ENCODE data around the gene CDH22.

The CDH22 gene

DNA sequence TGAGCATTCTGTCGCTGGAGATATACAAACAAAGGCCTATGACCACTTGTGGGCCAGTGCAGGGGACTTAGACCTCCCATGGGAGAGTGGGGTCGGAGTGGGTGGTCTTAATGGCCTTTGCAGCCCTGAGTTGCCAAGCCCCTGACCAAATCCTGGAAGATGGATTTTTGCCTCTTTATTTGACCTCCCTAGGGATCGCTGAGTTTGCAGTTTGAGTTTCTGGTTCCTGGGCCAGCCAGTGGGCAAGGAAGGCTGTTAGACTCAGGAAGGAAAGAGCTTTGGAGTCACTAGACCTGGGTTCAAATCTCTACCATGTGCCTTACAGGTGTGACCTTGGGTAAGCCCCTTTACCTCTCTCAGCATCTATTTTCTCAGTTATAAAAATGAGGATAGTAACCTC lies 96.0 kb downstream of the CDH22 start:
- DNase-seq: no peak

DNA sequence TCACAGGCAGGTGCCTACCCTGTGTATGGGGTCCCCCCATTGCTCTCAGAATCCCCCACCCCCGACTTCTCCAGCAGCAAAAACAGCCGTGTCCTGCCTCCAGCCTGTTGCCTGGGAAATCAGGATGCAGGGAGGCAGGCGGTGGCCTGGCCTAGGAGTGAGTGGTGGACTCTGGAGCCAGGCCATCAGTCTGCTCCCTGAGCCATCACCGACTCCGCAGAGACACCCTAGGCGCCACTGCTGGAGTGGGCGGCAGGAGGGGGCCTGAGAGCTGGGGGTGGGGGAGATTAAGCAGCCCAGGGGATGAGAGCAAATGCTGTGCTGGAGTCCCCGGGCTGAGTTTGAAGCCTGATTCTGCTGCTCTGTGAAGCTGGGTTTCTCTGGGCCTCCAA lies 97.0 kb downstream of the CDH22 start:
- DNase-seq: no peak

DNA sequence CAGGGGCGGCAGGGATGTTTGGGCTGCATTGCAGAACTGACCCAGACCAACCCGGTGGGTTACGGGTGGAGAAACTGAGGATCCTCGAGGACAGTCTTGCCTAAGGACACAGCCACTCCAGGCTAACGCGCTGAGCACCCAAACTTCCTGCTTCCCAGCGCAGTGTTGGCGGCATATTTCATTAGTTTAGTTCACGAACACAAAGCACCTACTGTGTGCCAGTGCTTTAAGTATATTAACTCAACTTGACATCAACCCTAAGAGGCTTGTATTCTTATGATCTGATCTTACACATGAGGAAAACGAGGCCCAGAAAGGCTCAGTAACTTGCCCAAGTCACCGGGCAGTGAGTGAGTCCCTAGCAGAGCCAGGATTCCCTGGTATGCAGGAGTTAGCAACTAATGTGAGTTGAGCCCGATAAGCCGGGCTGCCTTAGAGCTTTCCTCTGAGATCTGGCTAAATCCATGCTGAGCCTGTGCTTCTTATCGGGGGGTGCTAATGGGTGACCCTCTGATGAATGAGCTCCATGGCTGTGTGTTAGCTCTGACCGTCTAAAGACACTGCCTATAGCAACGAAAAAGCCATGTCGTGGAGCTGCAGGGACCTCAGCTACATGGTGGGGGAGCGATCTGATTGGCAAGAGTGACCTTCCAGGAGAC lies 97.5 kb downstream of the CDH22 start:
- DNase-seq: no peak

DNA sequence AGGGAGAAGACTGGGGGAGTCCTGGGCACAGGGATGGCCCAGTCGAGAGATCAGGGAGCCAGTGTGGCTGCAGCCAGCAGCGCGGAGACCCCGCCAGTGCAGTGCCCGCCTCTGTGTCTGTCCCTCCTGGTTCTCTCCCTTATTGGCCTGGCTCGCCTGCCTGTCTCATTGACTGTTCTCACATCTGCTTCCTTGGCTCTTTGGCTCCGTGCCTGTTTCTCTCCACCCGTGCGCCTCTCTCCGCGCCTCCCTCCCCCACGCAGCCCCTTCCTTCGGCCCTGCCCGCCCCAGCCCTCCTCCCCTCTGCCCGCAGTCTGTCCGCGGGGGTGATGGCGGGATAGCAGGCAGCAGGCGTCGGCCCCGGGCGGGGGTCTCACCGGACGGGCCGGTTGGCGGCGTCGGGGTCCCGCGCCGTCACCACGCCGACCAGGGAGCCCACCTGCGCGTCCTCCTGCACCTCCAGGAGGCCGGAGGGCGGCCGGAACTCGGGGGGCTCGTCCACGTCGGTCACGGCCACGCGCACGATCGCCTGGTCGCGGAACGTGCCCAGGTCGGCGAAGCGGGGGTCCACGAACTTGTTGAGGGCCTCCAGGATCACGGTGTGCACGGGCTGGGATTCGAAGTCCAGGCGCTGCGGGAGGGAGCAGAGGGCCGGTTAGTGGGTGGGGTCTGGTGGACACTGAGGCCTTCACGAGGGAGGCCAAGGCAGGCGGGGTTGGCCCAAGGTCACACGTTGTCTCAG lies 98.2 kb downstream of the CDH22 start:
- no peak for DNase-seq

DNA sequence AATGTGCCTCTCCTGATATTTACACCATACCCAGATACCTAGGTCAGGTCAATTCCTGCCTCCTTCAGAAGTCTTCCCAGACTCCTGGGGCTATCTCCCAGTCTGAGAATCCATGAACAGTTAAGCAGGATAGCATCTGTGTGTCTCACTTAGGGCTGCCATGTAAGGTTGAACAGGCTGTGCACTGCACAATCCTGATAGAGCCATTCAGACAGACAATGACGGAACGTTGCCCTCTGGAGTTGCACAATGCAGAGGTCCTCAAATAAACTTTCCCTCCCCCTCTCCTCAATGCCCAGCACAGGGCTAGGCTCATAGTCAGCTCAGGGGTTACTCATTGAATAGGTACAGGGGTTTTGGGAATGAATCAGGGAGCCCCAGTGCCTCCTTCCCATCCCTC lies 100.5 kb downstream of the CDH22 start:
- DNase-seq: no peak

DNA sequence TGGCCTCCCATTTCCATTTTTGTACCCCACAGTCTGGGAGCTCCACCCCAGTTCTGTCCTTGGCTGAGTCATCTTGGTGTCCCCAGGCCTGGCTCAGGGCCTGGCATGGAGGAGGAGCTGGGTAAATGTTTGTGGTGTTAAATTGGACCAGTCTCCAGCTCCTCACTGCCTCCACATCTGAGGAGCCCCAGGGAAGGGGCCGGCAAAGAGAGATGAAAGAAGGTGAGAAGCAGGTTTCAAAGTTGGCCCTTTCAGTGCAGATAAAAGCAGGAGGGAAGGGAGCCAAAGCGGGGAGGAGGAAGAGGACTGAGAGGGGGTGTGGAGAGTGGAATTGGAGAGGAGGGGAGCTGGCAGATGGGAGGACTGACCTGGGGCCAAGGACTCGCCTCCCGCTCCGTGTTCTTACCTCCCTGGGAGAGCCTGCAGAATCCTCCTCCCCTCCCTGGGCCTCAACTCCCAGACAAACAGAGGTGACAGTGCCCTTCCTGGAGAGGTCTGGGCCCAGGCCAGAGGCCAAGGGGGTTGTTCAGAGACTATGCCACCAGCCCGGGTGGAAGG lies 101.2 kb downstream of the CDH22 start:
- no peak for DNase-seq

DNA sequence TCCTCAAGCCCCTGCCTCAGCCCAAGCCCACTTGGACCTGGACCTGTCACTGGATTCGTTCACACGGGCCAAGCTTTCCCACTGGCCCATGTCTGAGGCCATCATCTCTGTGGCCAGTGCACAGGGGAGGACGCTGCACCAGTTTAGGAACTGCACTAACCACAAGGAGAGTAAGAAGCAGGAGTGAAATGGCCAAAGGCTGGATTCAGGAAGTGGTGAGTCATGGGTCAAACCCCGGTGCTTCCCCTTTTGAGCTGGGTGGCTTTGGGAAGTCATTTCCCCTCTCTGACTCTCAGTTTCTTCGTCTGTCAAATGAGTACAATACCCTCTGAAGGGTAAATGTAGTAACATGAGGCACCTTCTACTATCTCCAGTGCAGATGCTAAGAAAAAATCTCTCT lies 102.3 kb downstream of the CDH22 start:
- no peak for DNase-seq

DNA sequence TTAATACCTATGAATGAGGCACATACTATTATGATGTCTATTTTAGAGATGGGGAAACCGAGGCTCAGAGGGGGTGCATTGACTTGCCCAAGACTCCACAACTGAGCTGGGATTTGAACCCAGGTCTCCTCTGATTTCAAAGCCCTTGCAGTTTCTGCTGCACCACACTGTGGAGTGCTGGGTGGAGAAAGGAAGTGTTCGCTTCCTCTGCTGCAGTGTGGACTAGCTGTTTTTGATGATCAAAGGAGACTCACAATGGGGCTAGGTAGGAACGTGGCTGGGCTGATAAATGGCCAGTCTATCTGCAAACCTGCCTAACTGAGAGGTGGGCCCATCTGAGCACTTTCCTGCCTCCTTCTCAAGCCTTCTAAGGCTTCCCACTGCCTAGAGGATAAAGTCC lies 102.9 kb downstream of the CDH22 start:
- DNase-seq: no peak

DNA sequence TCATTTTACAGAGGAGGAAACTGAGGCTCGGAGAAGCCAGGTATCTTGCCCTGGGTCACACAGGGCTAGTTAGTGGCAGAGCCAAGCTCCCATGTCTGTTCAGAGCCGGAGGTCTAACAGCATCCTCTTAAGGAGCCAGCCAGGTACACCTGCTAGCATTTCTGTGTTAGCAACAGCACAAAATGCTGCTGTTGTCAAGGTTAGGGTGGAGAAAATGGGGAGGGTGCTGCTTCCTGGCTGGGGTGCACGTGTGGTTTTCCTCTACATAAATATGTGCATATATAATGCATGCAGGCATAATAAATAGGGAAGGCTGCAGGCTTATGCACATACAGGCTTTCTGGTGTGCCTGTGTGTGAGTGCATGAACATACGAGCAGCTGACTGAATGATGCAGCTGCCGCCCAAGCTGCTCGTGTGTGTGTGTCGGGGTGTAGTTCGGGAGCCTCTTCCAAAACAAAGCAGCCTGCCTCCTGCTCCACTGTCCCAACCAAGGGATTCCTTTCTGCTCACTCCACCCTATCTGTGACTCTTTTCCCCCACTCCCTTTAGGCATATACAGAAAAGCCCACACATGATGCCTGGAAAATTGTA lies 103.6 kb downstream of the CDH22 start:
- no peak for DNase-seq

DNA sequence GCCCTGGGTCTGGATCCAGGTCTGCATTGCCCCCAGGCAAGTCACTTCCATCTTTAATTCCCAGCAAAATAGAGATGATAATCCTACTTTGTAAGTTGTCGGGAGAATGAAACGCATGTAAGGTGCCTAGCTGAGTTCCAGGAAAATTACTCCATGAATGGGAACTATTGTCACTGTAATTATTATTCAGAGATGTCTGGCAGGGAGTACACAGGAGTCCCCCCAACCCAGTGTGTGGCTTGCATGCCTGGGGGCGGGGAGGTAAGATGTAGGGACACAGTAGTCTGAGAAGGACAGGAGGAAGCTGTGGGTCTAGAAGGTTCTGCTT lies 104.8 kb downstream of the CDH22 start:
- no peak for DNase-seq

DNA sequence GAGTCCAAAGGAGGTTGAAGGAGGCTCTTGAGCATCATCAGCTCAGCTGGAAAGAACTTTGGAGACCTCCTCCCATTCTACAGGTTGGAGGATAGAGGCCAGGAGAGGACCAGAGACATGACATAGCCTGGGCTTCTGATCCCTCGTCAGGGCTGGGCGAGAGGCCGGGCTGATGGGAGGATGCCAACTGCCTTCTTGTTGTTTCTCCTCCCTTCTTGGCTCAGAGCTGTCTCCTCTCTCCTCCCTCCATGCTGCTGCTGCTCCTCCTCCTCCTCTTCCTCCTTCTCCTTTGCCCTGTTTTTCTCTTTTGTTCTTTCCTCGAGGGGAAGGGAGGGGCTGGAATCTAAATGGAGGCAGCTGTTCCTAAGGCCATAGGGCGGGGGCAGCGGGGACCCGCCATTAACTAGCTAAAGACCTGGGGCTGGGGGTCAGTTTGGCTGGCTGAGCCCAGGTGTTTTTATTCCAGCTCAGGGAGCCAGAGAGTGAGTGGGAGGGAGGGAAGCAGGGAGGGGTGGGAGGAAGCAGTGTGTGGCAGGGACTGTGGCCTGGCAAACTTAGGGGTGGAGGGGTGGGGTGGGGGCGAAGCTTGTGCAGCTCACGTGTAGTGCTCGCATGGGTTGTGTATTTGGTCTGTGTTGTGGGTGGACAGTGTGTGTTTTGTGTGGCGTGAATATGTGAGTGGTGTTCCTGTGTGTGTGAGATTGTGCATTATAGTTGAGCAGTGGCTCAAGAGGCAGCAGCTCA lies 105.4 kb downstream of the CDH22 start:
- no peak for DNase-seq

DNA sequence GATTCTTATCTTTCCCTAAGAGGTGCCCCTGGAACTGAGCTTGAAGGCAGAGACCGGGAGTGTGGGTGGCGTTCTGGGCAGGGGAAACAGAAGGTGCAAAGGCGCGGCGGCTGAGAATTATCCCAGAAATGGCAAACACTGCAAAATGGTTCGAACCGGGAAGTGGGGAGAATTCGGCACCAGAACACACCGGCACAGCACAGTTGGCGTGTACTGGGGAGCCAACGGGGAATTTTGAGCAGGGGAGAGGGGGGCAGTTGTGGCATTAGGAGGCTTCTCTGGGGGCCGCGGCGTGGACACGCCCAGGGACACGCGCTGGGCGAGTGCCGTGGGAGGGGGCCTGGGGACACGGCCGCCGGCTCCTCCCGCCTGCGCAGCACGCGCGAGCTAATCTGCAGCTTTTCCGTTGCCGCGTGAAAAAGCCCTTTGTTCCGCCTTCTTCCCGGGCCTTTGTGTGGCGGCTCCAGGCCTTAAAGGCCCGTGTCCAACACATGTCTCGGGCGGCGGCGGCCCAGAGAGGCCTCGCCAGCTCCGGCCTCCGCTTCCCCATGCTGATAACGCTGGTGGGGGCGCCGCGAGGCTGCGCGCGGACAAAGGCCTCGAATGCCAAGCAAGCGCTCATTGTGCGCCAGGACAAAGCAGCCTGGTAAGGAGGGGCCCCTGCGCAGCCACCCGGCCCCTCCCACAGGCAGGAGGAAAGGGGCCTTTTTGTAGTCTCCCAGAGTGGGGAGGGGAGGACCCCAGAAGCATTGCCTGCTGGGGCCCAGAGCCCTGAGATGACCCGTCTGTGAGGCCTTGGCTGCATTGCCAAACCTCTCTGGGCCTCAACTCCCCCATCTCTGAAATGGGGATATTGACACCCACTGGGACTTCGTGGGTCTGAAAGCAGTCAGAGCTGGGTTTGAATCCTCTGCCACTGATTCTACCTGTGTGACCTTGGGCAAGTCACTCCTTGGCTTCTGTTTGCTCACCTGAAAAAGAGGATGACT lies 107.4 kb downstream of the CDH22 start:
- DNase-seq: no peak

DNA sequence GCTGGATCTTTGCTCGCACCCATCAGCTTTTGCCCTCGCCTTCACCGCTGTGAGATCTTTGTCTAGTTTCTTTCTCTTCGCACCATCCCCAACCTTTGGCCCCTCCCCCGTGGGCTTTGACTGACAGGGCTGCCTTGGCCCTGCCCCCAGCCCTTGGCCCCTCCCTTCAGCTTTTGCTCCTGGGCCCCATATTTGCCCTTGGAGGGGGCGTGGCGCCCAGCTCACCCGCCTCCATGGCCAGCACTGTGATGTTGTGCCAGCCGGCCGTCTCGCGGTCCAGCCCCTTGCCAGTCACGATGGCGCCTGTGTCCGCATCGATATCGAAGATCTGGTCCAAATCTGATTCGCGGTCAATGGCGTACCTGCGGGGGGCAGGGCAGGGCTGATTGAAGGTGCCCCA lies 109.1 kb downstream of the CDH22 start:
- no peak for DNase-seq

DNA sequence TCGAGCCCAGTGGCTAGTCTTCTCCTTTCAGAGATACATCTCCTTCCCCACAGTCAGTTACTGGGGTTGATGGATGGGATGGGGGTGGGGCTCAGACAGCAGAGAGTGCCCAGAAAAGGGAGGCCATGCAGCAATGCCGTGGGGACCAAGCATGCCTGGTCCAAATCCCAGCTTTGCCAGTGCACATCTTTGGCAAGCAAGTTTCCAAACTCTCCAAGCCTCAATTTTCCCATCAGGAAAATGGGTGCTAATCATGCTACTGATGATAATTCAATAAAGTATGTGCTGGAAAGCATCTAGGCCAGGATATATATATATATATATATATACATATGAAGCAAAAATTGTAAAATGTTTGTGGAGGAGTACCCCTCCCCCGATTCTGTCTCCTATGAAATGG lies 111.3 kb downstream of the CDH22 start:
- DNase-seq: no peak

DNA sequence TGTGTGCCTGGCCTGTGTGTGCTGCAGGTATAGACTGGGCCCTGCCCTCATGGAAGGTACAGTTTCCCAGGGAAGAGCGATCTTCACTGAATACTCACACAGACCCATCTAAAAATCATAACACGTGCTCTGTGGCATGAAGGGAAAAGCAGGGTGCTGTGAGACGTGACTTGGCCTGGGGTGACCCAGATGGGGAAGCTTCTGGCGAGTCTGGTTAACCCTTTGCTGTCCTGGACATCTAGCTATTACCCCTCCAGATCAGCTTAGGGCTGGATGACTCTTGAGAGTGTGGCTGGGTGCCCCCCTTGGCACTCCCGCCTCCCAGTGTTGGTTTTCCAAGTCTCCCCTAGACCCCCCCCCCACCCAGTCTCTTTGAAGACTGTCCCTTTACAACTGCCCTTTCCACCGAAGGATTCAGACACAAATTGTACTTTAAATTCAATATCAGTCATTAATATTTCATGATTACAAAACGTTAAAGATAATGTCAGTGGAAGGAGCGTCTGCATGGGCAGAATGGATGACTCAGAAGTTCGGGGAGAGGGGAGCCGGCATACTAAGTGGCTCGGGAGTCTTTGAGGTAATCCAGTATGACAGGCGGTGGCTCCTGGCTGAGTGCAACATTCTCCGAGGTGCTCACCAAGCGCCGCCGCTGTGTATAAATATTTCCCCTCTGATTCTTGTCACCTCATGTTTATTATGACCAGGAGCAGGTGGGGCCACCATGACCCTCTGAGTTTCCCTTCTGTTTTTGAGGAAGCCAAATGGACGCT lies 112.8 kb downstream of the CDH22 start:
- DNase-seq: no peak

DNA sequence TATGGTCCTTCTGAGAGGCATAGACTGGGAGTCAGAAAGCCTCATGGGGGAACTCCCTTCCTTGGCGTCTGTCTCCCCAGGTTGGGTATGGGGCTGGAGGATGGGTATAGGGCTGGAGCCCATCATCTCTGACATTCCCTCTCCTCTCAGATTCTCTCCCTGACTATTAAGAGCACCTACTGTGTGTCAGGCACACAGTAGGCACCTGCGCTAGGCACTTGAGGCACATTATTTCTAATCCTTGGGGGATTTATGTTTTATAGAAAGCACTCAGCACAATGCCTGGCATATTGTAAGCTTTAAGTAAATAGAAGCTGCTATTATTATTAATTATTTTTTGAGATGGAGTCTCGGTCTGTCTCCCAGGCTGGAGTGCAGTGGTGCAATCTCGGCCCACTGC lies 113.9 kb downstream of the CDH22 start:
- DNase-seq: no peak

DNA sequence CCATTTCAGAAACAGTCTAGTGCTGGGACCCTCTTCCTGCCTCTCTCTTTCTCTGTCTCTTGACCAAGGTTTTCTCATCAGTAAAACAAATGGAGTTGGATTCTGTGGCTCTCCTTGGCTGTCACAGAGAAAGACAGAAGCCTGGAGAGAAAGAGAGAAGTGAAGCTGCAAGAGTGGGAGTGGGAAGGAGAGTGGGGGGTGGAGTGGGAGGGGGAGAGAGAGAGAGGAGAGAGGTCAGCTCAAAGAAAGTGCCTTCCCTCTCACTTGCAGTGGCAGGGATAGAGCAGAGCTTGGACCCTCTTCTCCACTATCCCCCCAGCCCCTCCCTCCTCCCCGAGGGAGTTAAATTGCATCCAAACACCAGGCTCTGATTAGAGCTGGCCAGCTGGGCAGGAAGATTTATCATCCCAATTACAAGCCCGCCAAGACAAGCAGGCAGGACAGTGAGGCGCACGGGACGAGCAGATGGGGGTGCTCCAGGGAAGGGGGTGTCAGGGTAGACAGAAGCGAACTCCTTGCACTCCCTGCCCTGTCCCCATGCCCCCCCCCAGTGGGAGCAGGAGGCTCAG lies 115.8 kb downstream of the CDH22 start:
- no peak for DNase-seq

DNA sequence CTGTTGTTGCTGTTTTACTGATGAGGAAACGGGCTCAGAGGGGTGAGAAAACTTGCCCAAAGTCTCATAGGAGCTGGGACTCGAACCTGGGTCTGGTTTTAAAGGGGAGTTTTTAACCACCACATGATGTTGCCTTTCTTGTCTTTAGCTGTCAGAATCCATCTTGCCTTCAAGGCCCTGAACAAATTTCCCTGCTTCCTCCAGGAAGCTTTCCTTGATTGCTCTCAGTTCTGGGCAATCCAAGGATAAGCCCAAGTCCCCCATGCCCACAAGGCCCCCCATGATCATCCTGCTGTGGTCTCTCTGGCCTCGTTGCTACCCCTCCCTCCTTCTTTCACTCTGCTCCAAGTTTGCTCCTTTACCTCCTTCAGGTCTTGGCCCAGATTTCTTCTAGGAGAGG lies 116.7 kb downstream of the CDH22 start:
- no peak for DNase-seq

DNA sequence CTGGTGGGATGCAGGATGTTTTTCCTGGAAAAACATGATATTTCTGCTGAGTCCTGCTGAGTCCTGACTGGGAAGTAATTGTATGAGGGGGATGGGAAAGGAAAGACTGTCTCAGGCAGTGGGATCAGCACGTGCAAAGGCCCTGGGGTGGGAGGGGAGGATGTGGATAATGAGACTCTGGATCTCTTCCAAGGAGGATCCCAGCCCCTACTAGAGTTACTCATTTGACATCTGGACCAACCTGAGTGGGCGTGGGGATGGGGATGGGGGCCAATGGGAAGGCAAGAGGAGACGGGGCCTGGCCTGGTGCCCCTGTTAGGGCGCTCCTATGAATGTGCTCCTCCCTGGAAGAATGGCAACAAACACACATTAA lies 117.1 kb downstream of the CDH22 start:
- DNase-seq: no peak

DNA sequence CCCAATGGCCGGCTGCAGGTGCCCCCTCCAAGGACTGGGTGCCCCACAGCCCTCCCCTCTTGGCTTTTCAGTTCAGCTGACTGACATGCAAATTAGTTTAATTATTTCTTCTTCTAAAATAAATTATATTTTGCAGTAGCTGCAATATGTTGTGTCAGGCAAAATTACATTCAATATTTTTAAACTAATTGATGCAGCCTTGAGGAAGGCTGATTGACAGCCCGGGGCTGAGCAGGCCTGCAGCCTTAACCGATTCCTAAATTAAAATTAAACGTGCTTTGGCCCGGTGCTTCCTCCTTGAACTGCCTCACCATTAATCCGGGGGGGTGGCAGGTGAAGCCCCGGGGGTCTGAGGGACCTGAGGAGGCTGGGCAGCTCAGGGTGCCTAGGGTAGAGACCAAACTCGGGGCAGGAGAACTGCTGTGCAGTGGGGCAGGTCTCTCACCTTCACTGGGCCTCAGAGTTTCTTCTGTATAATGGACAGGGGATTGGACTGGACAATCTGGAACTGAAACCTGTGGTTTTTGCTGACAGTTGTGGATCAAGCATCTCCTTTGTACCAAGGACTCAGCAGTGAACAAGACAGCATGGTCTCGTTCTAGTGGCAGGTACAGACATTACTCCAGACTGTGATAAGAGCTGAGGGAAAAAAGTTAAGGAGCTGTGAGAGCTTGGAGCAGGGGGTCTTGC lies 117.7 kb downstream of the CDH22 start:
- DNase-seq: no peak

Measured in NCI-H2081 treated with DMSO at 0.1 percent for 48 hours (cell line).